ENCODE measurements around the gene DCDC2C.

The DCDC2C gene

GRCh38 chr2:3674066-3674845 is 29.1 kb upstream of the DCDC2C start:
- no peak for DNase-seq (ENCODE audit: low spot score)

- no peak for DNase-seq (ENCODE audit: low spot score)
Observed at GRCh38 chr2:3675687-3676086, 27.7 kb upstream of the DCDC2C start.

- DNase-seq (ENCODE audit: low spot score): no peak
Observed at GRCh38 chr2:3677436-3677835, 25.9 kb upstream of the DCDC2C start.

- DNase-seq (ENCODE audit: low spot score): no peak
Observed at GRCh38 chr2:3678212-3678611, 25.2 kb upstream of the DCDC2C start.

GRCh38 chr2:3679180-3679579 is 24.2 kb upstream of the DCDC2C start:
- DNase-seq (ENCODE audit: low spot score): no peak

- DNase-seq (ENCODE audit: low spot score): no peak
Observed at GRCh38 chr2:3679616-3680393, 23.6 kb upstream of the DCDC2C start.

GRCh38 chr2:3680548-3681345 is 22.6 kb upstream of the DCDC2C start:
- no peak for DNase-seq (ENCODE audit: low spot score)

GRCh38 chr2:3681625-3682024 is 21.8 kb upstream of the DCDC2C start:
- no peak for DNase-seq (ENCODE audit: low spot score)

- DNase-seq (ENCODE audit: low spot score): no peak
Observed at GRCh38 chr2:3682811-3683210, 20.6 kb upstream of the DCDC2C start.

- no peak for DNase-seq (ENCODE audit: low spot score)
Observed at GRCh38 chr2:3683748-3684454, 19.5 kb upstream of the DCDC2C start.

GRCh38 chr2:3689998-3690748 is 13.2 kb upstream of the DCDC2C start:
- DNase-seq (ENCODE audit: low spot score): no peak

- DNase-seq (ENCODE audit: low spot score): no peak
Observed at GRCh38 chr2:3692375-3692774, 11.0 kb upstream of the DCDC2C start.

GRCh38 chr2:3696545-3696944 is 6.8 kb upstream of the DCDC2C start:
- DNase-seq (ENCODE audit: low spot score): no peak

GRCh38 chr2:3701071-3701470 is 2.3 kb upstream of the DCDC2C start:
- DNase-seq (ENCODE audit: low spot score): no peak

GRCh38 chr2:3703757-3704355 is 481 bp downstream of the DCDC2C start:
- no peak for DNase-seq (ENCODE audit: low spot score)

- DNase-seq (ENCODE audit: low spot score): no peak
Observed at GRCh38 chr2:3704692-3705091, 1.3 kb downstream of the DCDC2C start.

GRCh38 chr2:3705782-3706181 is 2.4 kb downstream of the DCDC2C start:
- no peak for DNase-seq (ENCODE audit: low spot score)

GRCh38 chr2:3706892-3707291 is 3.5 kb downstream of the DCDC2C start:
- no peak for DNase-seq (ENCODE audit: low spot score)

- DNase-seq (ENCODE audit: low spot score): no peak
Observed at GRCh38 chr2:3708576-3708975, 5.2 kb downstream of the DCDC2C start.

- DNase-seq (ENCODE audit: low spot score): no peak
Observed at GRCh38 chr2:3709225-3709624, 5.8 kb downstream of the DCDC2C start.

- DNase-seq (ENCODE audit: low spot score): no peak
Observed at GRCh38 chr2:3712424-3712823, 9.0 kb downstream of the DCDC2C start.
